Measurements from ENCODE around the gene ABCD1.

DNA sequence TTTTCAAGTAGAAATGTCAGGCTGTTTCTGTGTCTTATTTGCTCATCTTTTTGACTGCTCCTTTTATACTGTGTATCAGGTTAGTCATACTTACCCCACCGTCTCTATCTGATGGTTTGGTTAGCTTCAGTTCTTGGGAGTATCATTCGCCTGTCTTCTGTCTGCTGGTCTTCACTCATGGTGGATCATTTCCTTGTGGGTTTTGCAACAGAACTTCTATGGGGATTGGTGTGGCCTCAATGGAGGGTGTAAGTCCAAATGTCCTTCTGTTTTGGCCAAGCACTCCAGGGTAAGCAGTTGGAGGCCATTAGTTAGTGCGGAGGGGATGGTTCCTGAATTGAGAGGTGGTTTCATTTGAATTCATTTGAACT lies 7.2 kb downstream of the ABCD1 start:
- TF ChIP-seq EP300 (IDR thresholded peaks at IDR 0.05) (no peak), POLR2A (IDR thresholded peaks at IDR 0.05) (no peak), POLR2AphosphoS5 (IDR thresholded peaks at IDR 0.05) (no peak)
- TF ChIP-seq, protein P1, sequence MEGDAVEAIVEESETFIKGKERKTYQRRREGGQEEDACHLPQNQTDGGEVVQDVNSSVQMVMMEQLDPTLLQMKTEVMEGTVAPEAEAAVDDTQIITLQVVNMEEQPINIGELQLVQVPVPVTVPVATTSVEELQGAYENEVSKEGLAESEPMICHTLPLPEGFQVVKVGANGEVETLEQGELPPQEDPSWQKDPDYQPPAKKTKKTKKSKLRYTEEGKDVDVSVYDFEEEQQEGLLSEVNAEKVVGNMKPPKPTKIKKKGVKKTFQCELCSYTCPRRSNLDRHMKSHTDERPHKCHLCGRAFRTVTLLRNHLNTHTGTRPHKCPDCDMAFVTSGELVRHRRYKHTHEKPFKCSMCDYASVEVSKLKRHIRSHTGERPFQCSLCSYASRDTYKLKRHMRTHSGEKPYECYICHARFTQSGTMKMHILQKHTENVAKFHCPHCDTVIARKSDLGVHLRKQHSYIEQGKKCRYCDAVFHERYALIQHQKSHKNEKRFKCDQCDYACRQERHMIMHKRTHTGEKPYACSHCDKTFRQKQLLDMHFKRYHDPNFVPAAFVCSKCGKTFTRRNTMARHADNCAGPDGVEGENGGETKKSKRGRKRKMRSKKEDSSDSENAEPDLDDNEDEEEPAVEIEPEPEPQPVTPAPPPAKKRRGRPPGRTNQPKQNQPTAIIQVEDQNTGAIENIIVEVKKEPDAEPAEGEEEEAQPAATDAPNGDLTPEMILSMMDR (IDR thresholded peaks at IDR 0.05) = no peak
